GM10266 (cell line): Measurements from ENCODE around the gene NAV2.

ENCODE experiments used
- DNase-seq: peaks from one replicate; pipeline ENCODE4 v3.0.0; 2012; ENCODE audit errors: extremely low spot score
- CTCF ChIP-seq: IDR thresholded peaks from 2 replicates; pipeline ENCODE4 v1.5.1; 2012; ENCODE audit warnings: mild to moderate bottlenecking, low read depth; ENCODE audit not compliant: control insufficient read depth, insufficient read depth; ENCODE audit errors: missing control alignments

The NAV2 gene

GRCh38 chr11:19915808-19916207, 203.2 kb downstream of the NAV2 start:
- no peak for TF ChIP-seq CTCF
- no peak for DNase-seq

GRCh38 chr11:19917069-19917468, 204.4 kb downstream of the NAV2 start:
- no peak for TF ChIP-seq CTCF
- no peak for DNase-seq

DNA sequence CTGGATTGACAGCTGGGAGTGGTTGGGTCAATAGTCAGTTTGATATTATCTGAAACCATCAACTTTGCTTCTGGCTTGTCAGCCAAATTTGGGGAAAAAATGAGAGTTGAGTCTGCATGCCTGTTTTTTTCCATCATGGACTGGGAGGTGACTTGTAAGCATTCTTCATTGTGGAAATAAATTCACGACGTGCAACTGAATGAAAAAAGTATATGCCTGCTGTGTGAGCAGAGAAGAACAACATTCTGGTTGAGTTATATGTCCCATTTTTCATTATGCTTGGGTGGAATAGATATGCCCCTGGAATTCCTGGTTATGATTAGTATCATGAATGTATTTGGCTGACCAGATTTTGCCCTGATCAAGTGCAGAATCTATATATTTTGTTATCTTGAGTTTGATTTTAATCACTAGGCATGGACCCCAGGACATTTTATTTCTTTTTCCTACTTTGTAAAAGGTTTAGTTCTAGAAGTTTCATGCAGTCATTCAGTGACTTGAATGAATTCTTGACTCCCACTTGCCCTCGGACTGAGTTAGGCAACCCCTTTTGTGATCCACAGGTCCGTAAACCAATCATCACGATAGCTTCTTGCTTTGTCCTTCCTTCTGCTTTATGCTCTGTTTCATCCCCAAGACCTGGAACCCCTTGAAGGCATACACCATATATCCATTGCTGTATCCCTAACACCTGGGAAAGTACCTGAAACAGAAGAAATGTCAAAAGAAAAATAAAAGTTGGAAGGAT, 205.8 kb downstream of the NAV2 start:
- no peak for DNase-seq

DNA sequence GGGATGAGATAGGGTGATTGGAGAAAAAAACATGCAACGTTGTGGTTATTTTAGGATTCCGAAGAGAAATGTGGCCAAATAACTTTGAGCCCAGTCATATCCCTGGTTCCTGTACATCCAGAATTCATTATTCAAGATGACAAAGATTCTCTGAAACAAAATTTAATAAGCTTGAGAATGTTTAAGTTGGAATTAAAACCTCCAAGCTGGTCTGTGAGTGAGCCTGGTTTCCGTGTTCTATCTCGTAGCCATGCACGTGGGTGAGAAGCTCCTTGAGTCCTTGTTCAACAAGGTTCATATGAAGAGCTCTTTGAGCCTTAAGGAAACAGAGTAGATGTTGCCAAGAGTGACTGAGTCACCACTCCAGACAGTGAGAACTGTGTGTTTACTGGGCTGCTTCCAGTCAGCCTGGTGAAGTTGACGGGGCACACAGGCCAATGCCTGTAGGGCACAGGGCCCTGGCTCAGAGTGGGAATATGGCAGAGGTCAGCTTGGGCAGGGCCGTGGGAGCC, 206.5 kb downstream of the NAV2 start:
- DNase-seq: no peak
- TF ChIP-seq CTCF: no peak

More for the DNA sequence above, 205.8 kb downstream of the NAV2 start:
- TF ChIP-seq CTCF: no peak

GRCh38 chr11:19920982-19921381, 208.3 kb downstream of the NAV2 start:
- no peak for DNase-seq
- TF ChIP-seq CTCF: no peak

DNA sequence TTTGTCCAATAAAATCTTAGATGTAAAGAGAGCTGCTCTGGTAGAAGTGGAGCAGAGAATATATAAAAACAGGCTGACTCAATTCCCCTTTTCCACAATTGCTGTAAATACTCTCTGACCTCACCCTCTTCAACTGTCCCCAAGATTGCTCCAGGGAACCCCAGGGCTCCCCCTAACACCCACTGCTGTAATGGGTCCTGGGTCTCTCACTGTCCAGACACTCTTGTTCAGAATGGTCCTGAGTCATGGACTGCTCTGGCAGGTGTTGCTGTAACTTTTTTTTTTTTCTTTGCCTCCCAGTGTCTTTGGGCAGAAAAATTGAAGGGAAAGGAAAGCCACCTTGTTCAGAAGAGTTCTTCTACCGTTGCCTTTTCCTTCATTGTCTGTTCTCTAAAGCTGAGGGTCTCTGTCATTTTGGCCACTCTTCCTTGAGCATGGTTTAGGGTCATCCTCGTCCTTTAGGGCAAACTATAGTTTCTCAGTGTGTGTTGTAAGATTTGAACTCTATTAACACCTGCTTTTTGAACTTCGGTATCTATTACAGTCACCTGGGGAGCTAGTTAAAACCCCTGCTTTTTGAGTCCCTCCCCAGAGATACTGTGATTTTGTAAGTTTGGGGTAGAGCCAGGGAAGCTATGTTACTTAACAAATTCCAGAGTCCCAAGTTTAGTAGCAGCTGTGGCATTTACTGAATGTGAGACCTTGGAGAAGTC, 209.5 kb downstream of the NAV2 start:
- DNase-seq: no peak
- TF ChIP-seq CTCF: no peak

DNA sequence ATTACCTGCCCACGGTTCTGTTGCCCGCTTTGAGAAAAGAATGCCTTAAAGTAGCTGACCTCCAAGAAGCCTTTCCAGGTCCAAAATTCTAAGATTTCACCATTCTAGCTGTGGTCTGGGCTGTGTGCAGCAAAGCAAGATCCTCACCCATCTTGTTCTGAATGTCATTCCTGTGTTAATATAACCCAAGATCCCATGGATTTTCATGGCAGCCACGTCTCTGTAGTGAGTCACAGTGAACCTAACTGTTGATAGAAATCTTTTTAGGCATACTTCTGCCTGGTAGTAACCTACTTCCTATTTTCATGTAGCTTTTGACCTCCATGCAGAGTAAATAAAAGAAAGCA, 210.0 kb downstream of the NAV2 start:
- no peak for TF ChIP-seq CTCF
- no peak for DNase-seq
